ENCODE data around the gene PSD2. TPM values are rescaled to one million over a fixed set of nuclear protein-coding genes. Genes with fewer than 3 reads are reported as not detected.
A peak's percentile ranks its signal among the peaks of the same experiment; 100 is the strongest.

The PSD2 gene
- total and polyA plus RNA-seq, 2 of the 13 experiments (the other 11 are each of a cell fraction or from before 2014, with no cell fraction given) = 0.07 TPM; not detected in 1

DNA sequence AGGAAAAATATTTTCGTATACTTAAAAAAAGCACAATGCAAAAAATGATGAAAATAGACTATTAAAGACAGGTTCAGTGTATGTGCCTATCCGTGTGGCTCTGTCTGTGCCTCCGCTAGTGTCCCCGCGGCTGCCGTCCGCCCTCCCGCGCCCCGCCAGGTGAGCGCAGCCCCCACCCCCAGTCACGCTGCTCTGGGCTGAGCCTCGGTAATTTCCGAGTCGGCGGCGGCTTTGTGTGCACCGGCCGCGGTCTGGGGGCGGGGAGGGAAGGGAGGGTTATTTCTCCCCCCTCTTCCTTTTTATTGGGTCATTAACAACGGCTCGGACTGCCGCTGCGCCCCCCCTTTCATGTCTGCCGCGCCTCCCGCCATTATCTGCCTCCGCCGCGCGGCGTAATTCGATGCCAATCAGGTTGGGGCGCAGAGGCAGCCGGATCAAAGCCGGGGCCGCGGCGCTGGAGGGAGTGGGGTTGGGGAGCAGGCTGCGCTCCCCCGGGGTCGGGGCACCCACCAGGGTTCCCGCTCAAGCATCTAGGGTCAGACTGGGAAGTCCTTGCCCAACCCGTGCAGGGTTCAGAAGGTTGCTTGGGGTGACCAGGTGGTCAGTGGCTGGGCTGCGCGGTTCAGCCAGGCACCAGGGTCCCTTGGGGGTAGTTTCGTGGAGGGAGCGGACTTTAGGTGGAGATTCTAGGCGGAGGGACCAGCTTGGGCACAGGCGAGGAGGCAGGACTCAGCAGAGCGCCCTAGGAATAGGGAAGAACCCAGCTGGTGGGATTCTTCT is 39.5 kb upstream of the PSD2 start (continued):
- TF ChIP-seq ZXDC (CRISPR knock-in tag; IDR thresholded peaks at IDR 0.05) = no peak
- no peak for TF ChIP-seq ZKSCAN8 (CRISPR knock-in tag; IDR thresholded peaks at IDR 0.05; ENCODE audit: borderline replicate concordance)
- TF ChIP-seq, protein P1, sequence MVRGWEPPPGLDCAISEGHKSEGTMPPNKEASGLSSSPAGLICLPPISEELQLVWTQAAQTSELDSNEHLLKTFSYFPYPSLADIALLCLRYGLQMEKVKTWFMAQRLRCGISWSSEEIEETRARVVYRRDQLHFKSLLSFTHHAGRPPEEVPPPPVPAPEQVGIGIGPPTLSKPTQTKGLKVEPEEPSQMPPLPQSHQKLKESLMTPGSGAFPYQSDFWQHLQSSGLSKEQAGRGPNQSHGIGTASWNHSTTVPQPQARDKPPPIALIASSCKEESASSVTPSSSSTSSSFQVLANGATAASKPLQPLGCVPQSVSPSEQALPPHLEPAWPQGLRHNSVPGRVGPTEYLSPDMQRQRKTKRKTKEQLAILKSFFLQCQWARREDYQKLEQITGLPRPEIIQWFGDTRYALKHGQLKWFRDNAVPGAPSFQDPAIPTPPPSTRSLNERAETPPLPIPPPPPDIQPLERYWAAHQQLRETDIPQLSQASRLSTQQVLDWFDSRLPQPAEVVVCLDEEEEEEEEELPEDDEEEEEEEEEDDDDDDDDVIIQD (CRISPR knock-in tag; IDR thresholded peaks at IDR 0.05; ENCODE audit: low read depth) = no peak
- TF ChIP-seq, protein P2, sequence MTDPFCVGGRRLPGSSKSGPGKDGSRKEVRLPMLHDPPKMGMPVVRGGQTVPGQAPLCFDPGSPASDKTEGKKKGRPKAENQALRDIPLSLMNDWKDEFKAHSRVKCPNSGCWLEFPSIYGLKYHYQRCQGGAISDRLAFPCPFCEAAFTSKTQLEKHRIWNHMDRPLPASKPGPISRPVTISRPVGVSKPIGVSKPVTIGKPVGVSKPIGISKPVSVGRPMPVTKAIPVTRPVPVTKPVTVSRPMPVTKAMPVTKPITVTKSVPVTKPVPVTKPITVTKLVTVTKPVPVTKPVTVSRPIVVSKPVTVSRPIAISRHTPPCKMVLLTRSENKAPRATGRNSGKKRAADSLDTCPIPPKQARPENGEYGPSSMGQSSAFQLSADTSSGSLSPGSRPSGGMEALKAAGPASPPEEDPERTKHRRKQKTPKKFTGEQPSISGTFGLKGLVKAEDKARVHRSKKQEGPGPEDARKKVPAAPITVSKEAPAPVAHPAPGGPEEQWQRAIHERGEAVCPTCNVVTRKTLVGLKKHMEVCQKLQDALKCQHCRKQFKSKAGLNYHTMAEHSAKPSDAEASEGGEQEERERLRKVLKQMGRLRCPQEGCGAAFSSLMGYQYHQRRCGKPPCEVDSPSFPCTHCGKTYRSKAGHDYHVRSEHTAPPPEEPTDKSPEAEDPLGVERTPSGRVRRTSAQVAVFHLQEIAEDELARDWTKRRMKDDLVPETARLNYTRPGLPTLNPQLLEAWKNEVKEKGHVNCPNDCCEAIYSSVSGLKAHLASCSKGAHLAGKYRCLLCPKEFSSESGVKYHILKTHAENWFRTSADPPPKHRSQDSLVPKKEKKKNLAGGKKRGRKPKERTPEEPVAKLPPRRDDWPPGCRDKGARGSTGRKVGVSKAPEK (CRISPR knock-in tag; IDR thresholded peaks at IDR 0.05; ENCODE audit: borderline replicate concordance) = no peak
- peak; percentile 51 for TF ChIP-seq YY1 (IDR thresholded peaks at IDR 0.05; ENCODE audit: insufficient read depth, insufficient replicate concordance, low read depth, low read length)
- peak; percentile 27; the same call in 1 of the 2 replicates for TF ChIP-seq SOX5 (CRISPR knock-in tag; IDR thresholded peaks at IDR 0.05; ENCODE audit: borderline replicate concordance)
- peak; percentile 83 for TF ChIP-seq KDM2A (CRISPR knock-in tag; IDR thresholded peaks at IDR 0.05; ENCODE audit: borderline replicate concordance, low read depth)
- TF ChIP-seq SRF (IDR thresholded peaks at IDR 0.05; ENCODE audit: low read depth, low read length) = no peak
- TF ChIP-seq ZNF703 (CRISPR knock-in tag; IDR thresholded peaks at IDR 0.05; ENCODE audit: borderline replicate concordance) = no peak
- TF ChIP-seq, protein P3, sequence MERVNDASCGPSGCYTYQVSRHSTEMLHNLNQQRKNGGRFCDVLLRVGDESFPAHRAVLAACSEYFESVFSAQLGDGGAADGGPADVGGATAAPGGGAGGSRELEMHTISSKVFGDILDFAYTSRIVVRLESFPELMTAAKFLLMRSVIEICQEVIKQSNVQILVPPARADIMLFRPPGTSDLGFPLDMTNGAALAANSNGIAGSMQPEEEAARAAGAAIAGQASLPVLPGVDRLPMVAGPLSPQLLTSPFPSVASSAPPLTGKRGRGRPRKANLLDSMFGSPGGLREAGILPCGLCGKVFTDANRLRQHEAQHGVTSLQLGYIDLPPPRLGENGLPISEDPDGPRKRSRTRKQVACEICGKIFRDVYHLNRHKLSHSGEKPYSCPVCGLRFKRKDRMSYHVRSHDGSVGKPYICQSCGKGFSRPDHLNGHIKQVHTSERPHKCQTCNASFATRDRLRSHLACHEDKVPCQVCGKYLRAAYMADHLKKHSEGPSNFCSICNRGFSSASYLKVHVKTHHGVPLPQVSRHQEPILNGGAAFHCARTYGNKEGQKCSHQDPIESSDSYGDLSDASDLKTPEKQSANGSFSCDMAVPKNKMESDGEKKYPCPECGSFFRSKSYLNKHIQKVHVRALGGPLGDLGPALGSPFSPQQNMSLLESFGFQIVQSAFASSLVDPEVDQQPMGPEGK (CRISPR knock-in tag; IDR thresholded peaks at IDR 0.05) = peak; percentile 90
- no peak for TF ChIP-seq MYC (CRISPR knock-in tag; IDR thresholded peaks at IDR 0.05; ENCODE audit: borderline replicate concordance)
- TF ChIP-seq MAZ (IDR thresholded peaks at IDR 0.05; ENCODE audit: borderline replicate concordance, low read depth, low read length) = no peak
- TF ChIP-seq MAZ (CRISPR knock-in tag; IDR thresholded peaks at IDR 0.05; ENCODE audit: low read depth) = peak; percentile 41; the same call in 1 of the 2 replicates
- TF ChIP-seq GATAD1 (CRISPR knock-in tag; IDR thresholded peaks at IDR 0.05) = no peak
- TF ChIP-seq ZNF563 (CRISPR knock-in tag; IDR thresholded peaks at IDR 0.05) = peak; percentile 38; the same call in 1 of the 2 replicates
- TF ChIP-seq PCBP1 (IDR thresholded peaks at IDR 0.05; ENCODE audit: borderline replicate concordance, low read depth, low read length) = 0 out of 2 replicates have a peak, but pooled peaks have one; percentile 59
- TF ChIP-seq GABPB1 (CRISPR knock-in tag; IDR thresholded peaks at IDR 0.05) = peak; percentile 45; the same call in 1 of the 2 replicates
- no peak for TF ChIP-seq ZBTB42 (CRISPR knock-in tag; IDR thresholded peaks at IDR 0.05)
- TF ChIP-seq NCOR1 (IDR thresholded peaks at IDR 0.05; ENCODE audit: borderline replicate concordance, low read length) = peak; percentile 40; the same call in 1 of the 2 replicates
- no peak for TF ChIP-seq HDAC1 (CRISPR knock-in tag; IDR thresholded peaks at IDR 0.05)

Data from HepG2 (cell line).